Measurements from ENCODE around the gene PAIP2B.

Gene PAIP2B, protein sequence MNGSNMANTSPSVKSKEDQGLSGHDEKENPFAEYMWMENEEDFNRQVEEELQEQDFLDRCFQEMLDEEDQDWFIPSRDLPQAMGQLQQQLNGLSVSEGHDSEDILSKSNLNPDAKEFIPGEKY

DNA sequence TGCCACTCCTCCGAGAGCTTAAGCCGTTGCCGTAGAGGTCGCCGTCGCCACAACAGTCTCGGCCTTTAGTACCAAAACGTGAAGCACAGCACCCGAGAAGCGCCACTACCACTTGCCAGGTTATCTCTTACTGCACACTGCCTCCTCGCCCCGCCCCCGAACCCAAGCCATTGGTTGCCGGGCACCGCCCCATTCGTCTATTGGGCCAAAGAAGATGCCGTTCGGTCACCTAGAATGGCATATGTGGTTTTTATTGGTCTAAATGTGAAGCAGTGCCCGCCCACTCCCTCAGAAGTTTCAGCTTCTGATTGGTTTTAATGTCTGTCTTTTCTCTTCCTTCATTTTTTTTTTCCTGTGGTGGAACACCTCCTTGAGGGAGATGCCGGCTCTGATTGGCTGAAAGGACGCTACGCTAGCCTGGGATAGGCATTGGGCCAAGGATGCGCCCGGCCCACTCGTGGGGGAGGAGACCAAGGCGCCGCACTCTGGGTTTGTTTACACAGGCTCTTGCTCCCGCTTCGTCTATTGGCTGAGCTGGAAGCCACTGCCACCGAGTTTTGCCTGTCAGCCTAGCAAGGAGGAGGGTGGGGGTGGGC lies at the start of gene PAIP2B:
TSS of gene PAIP2B (minus strand) at position 139 of the 596 bp plus-strand sequence. CDS start 24,514 bp downstream, outside the sequence.
- TF ChIP-seq, protein P1, sequence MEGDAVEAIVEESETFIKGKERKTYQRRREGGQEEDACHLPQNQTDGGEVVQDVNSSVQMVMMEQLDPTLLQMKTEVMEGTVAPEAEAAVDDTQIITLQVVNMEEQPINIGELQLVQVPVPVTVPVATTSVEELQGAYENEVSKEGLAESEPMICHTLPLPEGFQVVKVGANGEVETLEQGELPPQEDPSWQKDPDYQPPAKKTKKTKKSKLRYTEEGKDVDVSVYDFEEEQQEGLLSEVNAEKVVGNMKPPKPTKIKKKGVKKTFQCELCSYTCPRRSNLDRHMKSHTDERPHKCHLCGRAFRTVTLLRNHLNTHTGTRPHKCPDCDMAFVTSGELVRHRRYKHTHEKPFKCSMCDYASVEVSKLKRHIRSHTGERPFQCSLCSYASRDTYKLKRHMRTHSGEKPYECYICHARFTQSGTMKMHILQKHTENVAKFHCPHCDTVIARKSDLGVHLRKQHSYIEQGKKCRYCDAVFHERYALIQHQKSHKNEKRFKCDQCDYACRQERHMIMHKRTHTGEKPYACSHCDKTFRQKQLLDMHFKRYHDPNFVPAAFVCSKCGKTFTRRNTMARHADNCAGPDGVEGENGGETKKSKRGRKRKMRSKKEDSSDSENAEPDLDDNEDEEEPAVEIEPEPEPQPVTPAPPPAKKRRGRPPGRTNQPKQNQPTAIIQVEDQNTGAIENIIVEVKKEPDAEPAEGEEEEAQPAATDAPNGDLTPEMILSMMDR (conservative IDR thresholded peaks at IDR 0.05; ENCODE audit: low read depth, low read length) = no peak
- H3K4me3 ChIP-seq (ENCODE audit: low read depth, low read length) = peak within 1 kb of the TSS; percentile 76
- peak; percentile 100 for DNase-seq (ENCODE audit: low read depth)

DNA sequence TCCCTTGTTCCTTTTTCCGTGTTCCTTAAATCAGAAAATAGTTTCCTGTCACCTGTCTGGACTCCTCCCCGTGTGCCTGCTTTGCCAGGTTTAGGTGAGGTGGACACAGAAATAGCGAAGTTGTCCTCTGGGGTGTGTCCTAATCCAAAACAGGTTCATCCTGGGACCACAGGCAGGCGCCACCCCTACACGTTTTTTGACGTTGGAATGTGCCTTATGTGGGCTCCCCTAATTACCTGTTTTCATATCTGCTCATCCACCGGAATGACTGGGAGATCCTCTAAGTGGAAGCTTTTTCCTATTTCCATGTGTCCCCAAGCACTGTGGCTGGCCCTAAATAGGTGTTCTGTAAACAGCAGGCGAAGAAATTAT lies 49.0 kb upstream of the PAIP2B start:
- no peak overlapping the region for H3K4me3 ChIP-seq (ENCODE audit: low read depth, low read length)
- no peak for DNase-seq (ENCODE audit: low read depth)
- TF ChIP-seq, protein P1 (conservative IDR thresholded peaks at IDR 0.05; ENCODE audit: low read depth, low read length) = no peak

DNA sequence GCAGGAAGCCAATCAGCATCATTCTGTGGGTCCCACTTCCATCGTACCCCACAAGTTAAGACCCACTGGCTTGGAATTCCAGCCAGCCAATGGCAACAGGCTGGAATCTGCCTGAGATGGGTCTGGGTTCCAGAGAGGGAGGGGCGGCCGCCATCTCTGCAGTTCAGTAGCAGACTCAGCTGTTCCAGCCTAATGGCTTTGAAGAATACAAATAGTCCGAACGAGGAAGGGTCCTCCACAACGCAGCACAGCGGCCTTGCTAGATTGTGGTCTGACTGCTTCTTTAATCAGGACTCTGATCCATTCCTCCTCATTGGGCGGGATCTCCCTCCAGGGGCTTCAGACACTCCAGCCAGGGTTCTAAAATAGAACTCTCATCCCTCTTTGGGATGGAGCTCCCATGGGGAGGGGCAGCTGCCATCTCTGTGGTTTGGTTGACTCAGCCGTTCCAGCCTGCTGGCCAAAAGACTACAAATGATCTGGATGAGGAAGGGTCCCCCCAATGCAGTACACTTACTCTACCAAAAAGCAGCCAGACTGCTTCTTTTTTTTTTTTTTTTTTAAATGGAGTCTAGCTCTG lies 42.7 kb upstream of the PAIP2B start:
- DNase-seq (ENCODE audit: low read depth) = no peak
- TF ChIP-seq, protein P1 (conservative IDR thresholded peaks at IDR 0.05; ENCODE audit: low read depth, low read length) = no peak
- H3K4me3 ChIP-seq (ENCODE audit: low read depth, low read length) = no peak overlapping the region

DNA sequence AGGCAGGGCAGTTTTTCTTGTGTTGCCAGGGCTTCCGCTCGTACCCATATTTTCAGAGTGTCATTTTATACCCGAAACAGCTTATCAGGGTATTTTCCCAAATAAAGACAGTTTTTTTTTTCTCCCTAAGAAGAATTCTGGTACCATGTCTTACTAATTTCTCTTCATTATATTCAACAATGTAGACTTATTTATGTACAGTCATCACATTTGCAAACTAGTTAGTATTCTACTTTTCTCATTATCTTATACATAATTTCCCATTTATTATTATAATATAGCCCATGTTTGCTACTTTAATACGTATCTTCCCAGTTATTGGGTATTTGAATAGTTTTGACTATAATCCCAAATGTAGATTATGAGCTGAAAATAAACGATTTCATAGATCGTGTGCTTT lies 36.5 kb upstream of the PAIP2B start:
- DNase-seq (ENCODE audit: low read depth) = no peak
- TF ChIP-seq, protein P1 (conservative IDR thresholded peaks at IDR 0.05; ENCODE audit: low read depth, low read length) = no peak
- H3K4me3 ChIP-seq (ENCODE audit: low read depth, low read length) = no peak overlapping the region

DNA sequence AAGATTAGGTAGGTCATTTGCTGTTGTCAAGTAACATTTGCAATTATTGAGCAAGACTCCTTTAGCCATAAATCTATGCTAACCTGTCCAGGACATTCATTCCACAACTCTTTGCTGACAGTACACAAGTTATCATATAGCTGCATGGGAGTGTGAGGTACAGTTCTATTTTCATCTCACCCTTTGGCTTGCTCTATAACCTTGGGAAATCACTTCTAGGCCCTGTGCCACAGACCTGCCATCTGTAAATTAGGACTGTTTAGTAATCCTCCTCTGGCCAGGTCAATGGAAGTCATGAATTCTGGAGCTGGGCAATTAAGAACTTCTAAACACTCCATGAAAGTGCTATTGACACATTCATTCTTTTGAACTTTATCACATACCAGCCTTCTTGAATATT lies 34.6 kb upstream of the PAIP2B start:
- TF ChIP-seq, protein P1 (conservative IDR thresholded peaks at IDR 0.05; ENCODE audit: low read depth, low read length) = no peak
- no peak overlapping the region for H3K4me3 ChIP-seq (ENCODE audit: low read depth, low read length)
- DNase-seq (ENCODE audit: low read depth) = no peak

DNA sequence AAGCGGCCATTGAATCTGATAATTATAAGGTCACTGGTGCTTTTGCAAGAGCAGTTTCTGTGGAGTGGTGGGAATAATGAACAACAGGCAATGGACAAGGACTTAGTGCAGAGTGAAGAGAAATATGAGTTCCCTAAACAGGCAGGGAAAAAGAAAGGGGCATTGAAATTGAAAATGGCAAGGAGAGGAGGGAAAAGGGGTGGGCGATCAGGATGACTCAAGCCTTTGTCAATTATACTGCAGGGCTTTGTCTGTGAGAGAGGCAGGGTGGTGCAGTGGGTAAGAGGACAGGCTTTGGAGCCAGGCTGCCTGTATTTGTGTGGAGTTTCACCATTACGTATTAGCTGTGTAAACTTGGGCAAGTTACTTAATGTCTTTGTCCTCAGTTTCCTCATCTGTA lies 29.5 kb upstream of the PAIP2B start:
- no peak overlapping the region for H3K4me3 ChIP-seq (ENCODE audit: low read depth, low read length)
- TF ChIP-seq, protein P1 (conservative IDR thresholded peaks at IDR 0.05; ENCODE audit: low read depth, low read length) = no peak
- no peak for DNase-seq (ENCODE audit: low read depth)

DNA sequence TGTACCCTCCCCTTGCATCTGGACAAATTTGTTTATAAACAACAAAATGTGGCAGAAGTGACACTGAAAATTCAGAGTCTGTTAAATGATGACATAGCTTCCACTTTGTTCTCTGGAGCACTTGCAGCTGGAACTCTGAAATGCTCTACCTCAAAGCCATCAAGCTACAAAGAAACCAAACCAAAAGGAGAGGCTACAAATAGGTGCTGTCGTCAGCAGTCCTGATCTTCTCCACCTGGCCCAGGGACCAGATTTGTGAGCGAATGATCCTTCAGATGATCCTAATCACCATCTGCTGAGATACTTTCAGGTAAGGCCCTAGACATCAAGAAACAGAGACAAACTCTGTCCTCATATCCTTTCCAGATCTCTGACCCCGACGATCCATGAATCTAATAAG lies 27.9 kb upstream of the PAIP2B start:
- TF ChIP-seq, protein P1 (conservative IDR thresholded peaks at IDR 0.05; ENCODE audit: low read depth, low read length) = no peak
- DNase-seq (ENCODE audit: low read depth) = no peak
- H3K4me3 ChIP-seq (ENCODE audit: low read depth, low read length) = no peak overlapping the region
